GM12892 (cell line): ENCODE results near the gene ARID1A.
"Not testable (repeated sequence)": the region's sequence is repeated elsewhere in the genome, so short reads cannot be mapped to it uniquely, and the experiment has no call there.

ENCODE experiments used
- DNase-seq: peaks from one replicate; pipeline ENCODE4 v3.0.0; 2011; ENCODE audit not compliant: insufficient read length
- FAIRE-seq: peaks from 2 replicates; lab custom pipeline; 2011; peaks lifted over from hg19 to GRCh38; lab: Jason Lieb, UNC
- POLR2A ChIP-seq: IDR thresholded peaks from 2 replicates; pipeline ENCODE4 v1.6.1; 2011; ENCODE audit warnings: low read depth, low read length, control low read depth
- POLR2AphosphoS5 ChIP-seq: IDR thresholded peaks from 2 replicates; pipeline ENCODE4 v1.6.1; 2011; ENCODE audit warnings: low read depth, low read length, control low read depth
- TAF1 ChIP-seq: IDR thresholded peaks from 2 replicates; pipeline ENCODE4 v1.6.1; 2011; ENCODE audit warnings: low read depth, mild to moderate bottlenecking, control low read depth, low read length, borderline replicate concordance

Gene ARID1A

GRCh38 chr1:26721669-26722355 lies 26.0 kb downstream of the ARID1A start:
- no peak for TF ChIP-seq TAF1
- no peak for TF ChIP-seq POLR2A
- no peak for TF ChIP-seq POLR2AphosphoS5
- DNase-seq = no peak
- FAIRE-seq = no peak

DNA sequence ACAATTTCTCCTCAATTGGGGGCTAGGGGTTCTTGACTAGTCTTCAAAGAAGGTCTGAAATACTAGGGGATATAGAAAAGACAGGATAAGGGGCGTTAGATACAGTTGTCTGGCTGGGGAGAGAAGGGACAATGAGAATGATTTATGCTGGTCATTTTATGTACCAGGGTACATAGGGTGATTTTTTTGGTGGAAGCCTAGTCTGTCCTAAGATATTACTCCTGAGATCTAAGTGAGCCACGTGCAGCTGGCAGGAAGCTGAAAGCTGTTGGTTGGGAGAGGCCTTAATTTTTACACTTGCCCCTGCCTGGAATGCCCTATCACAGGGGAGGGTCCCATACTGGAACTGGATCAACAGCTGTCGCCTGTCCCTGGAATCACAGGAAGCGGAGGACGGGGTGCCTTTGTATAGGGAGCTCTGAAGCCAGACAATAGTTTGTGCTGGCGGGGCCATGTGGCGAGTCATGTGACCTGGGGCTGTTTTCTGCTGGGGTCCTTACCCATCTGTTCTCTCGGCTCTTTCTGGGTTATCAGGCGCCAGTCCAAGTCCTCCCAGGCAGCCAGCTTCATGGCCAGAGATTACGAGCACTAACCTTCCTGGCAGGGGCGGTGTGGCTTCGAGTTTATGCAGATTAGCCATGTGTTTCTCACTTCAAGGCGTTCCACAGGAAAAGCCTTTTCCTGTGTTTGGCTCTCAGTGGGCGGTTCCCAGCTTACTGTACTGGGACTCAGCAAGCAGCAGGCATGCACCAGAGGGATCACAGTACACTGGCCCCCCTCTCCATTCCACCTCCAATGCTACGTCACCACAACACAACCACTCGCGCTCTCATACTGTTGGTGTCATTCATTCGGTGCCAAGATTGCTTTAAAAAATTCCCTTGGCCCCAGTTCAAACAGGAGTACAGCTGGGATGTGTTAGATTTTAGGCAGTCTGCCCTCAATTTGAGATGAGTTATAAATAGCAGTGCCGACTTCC lies 27.5 kb downstream of the ARID1A start:
- FAIRE-seq (peak; percentile 78), DNase-seq (no peak)
- no peak for TF ChIP-seq POLR2A
- TF ChIP-seq TAF1 = no peak
- TF ChIP-seq POLR2AphosphoS5 = no peak

GRCh38 chr1:26724118-26724517 lies 28.3 kb downstream of the ARID1A start:
- no peak for FAIRE-seq
- no peak for DNase-seq
- no peak for TF ChIP-seq POLR2A
- no peak for TF ChIP-seq POLR2AphosphoS5
- TF ChIP-seq TAF1 = no peak

GRCh38 chr1:26724926-26725325 lies 29.1 kb downstream of the ARID1A start:
- TF ChIP-seq POLR2AphosphoS5 (no peak), POLR2A (no peak)
- DNase-seq (no peak), FAIRE-seq (no peak)

DNA sequence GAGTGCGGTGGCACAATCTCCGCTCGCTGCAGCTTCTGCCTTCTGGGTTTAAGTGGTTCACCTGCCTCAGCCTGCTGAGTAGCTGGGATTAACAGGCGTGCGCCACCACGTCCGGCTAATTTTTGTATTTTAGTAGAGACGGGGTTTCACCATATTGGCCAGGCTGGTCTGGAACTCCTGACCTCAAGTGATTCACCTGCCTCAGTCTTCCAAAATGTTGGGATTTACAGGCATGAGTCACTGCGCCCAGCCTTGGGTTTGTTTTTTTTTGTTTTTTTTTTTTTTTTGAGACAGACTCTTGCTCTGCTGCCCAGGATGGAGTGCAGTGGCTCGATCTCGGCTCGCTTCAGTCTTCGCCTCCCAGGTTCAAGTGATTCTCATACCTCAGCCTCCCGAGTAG lies 30.1 kb downstream of the ARID1A start:
- DNase-seq, FAIRE-seq: not testable (repeated sequence)

DNA sequence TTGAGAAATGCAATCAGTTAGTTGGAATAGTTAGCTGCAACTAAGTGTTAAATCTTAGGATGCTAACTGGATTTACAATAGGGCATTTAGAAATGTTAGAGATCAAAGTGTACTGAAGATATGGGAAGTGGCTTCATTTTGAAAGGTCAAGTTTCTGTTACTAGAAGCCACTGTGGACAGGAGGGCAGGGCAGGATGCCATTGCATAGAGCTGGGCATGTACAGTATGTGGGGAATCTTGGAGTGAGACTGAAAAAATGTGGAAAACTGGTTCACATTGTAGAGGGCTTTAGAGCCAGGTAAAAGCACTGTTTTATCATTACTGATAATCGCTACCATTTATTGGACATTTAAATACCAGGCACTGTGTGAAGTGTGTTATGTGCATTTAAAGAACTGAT lies 31.0 kb downstream of the ARID1A start:
- TF ChIP-seq TAF1 (no peak), POLR2A (no peak), POLR2AphosphoS5 (no peak)
- FAIRE-seq (no peak), DNase-seq (no peak)

DNA sequence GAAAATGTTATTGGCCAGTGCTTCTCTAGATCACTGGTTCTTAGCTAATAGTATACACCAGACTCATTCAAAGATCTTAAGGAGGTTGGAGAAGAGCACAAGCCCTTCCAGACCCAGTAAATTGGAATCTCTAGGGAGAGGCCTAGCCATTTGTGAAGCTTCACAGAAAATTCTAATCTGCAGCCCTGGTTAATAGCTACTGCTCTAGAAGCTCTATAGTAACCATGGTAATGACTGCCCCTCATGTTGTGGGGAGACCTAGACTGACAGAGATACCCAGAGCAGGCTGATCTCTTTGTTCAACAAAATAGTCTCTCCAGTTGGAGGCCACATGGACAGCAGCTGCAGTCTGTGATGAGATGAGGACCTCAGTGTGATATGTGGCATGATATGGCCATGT lies 31.7 kb downstream of the ARID1A start:
- TF ChIP-seq TAF1 (no peak), POLR2A (no peak), POLR2AphosphoS5 (no peak)
- DNase-seq = no peak
- FAIRE-seq = no peak

- no peak for TF ChIP-seq POLR2AphosphoS5
- TF ChIP-seq TAF1 = no peak
- TF ChIP-seq POLR2A = no peak
- no peak for FAIRE-seq
- DNase-seq = no peak
Observed at GRCh38 chr1:26728645-26729044, 32.8 kb downstream of the ARID1A start.

DNA sequence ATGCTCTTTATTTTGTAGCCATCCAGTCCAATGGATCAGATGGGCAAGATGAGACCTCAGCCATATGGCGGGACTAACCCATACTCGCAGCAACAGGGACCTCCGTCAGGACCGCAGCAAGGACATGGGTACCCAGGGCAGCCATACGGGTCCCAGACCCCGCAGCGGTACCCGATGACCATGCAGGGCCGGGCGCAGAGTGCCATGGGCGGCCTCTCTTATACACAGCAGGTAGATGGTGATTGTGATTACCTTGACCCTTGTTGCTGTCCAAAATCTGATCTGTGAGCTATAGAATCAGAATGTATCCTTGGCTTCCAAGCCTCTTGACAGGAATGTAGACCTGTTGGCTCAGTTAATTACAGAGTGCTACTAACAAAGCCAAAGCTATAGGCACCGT lies 33.8 kb downstream of the ARID1A start:
- TF ChIP-seq POLR2AphosphoS5 = no peak
- no peak for TF ChIP-seq POLR2A
- no peak for TF ChIP-seq TAF1
- DNase-seq (no peak), FAIRE-seq (no peak)

DNA sequence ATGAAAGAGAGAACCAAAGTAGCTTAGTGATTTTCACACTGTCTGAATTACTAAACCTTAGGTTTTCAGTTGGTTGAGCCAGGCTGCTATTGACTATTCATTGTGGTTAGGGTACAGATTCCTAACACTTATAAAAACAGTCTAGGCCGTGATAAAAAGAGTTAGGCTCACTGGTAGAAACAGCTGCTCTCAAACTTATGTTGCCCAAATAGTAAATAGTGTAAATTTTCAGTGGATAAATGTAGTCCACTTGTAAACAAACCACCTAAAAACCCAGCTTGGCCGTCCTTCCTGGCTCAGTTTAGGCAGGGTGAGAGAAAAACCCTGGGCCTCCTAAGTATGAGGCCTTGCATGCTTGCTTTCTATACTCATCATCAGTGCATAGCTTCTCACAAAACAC lies 34.9 kb downstream of the ARID1A start:
- TF ChIP-seq POLR2AphosphoS5 = no peak
- DNase-seq = no peak
- FAIRE-seq = no peak

DNA sequence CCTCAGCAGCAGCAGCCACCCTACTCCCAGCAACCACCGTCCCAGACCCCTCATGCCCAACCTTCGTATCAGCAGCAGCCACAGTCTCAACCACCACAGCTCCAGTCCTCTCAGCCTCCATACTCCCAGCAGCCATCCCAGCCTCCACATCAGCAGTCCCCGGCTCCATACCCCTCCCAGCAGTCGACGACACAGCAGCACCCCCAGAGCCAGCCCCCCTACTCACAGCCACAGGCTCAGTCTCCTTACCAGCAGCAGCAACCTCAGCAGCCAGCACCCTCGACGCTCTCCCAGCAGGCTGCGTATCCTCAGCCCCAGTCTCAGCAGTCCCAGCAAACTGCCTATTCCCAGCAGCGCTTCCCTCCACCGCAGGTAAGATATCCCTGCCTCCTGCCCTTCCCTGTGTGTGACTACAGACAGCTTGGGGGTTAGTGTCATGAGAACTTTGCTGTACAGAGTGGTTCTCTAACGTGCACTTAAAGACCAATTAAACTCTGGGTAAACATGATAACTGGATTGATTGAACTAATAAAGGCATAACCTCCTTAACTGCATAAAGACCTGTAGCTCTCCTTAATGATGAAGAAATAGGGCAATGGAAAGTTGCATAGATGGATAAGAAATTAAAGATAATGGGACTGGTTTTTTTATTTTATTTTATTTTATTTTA lies 35.6 kb downstream of the ARID1A start:
- DNase-seq (no peak), FAIRE-seq (no peak)
- no peak for TF ChIP-seq POLR2A
- no peak for TF ChIP-seq TAF1
- TF ChIP-seq POLR2AphosphoS5 = no peak

DNA sequence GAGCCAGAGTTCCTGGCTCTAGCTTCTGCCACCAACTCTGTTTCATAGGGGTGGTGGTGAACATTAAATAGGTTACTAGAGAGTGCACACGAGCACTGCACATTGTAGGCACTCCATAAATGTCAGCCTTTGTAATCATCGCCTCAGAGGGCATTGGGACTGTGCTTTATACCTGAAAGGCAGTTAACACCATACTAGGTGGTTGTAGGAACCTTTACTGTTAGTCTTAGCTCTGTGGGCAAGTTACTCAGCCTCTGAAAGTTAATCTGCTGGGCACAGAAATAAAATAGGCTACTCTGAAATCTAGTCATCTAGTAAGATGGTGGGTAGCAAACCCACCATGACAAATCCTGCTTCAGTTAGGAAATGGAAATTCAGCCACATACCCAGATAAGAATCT lies 37.6 kb downstream of the ARID1A start:
- no peak for FAIRE-seq
- no peak for TF ChIP-seq POLR2A
- no peak for TF ChIP-seq TAF1
- TF ChIP-seq POLR2AphosphoS5 = no peak
- DNase-seq = no peak
